B cell (primary cell): ENCODE measurements around the gene TMEM87B.

ENCODE experiments used
- CTCF ChIP-seq: fragments of 200-600 bp; IDR thresholded peaks from one replicate; pipeline ENCODE4 v1.8.0; 2022; ENCODE audit warnings: antibody characterized with exemption, mild to moderate bottlenecking
- EZH2 ChIP-seq: IDR thresholded peaks from 2 replicates; pipeline ENCODE4 v1.6.1; 2012; ENCODE audit warnings: borderline replicate concordance, low read depth, mild to moderate bottlenecking, moderate library complexity, low read length; ENCODE audit not compliant: insufficient read depth, poor library complexity, severe bottlenecking

- TF ChIP-seq CTCF: no peak
- no peak for TF ChIP-seq EZH2
Measured at GRCh38 chr2:112163541-112163981, 108.5 kb downstream of the TMEM87B start.
